ENCODE measurements around the gene MPP2.
"Not testable (repeated sequence)": the region's sequence is repeated elsewhere in the genome, so short reads cannot be mapped to it uniquely, and the experiment has no call there.

The MPP2 gene

DNA sequence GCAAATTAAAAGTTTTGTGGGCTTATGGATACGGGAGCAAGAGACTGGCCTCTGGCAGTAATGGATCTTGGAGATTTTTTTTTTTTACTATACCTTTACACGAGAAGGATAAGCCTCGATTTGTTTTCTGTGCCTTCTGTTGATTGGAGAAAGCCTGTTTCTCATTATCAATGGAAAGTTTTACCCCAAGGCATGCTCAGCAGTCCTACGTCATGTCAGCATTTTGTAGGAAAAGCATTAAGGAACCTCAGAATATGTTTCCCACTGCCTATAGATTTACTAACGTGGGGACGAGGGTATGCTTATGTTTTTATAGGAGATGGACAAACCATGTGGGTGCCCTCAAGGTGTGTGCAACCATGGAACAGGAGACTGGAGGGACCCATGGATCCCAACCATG lies 33.5 kb downstream of the MPP2 start:
- Histone ChIP-seq H3K27ac (ENCODE audit: low read length) (no peak overlapping the region), H2AFZ (ENCODE audit: low read depth, low read length) (no peak overlapping the region), H3K4me2 (ENCODE audit: low read length) (no peak overlapping the region)

DNA sequence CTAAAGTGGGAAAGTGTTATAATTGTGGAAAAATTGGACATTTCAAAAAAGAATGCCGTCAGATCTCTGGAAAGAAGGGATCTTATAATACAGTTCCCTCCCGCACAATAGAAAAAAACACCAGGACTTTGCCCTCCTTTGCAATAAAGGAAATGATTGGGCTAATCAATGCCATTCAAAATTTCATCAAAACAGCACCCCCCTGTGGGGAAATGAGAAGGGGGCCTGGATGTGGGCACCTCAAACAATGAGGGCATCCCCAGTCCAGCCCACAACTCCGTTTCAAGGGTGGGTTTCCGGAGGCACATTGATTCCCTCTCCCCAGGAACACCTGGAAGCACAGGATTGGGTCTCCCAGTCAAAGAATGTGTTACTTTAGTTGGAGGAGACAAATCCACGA lies 34.2 kb downstream of the MPP2 start:
- H3K79me2 ChIP-seq (ENCODE audit: low read length), result no peaks in the 10 kb centered on the region
- peaks cover 7% of the 10 kb centered on the region; the same call in 1 of the 2 replicates for H3K9me3 ChIP-seq (ENCODE audit: insufficient read depth, low read length)
- H3K9ac ChIP-seq (ENCODE audit: low read length), result no peak overlapping the region
- H3K4me1 ChIP-seq (ENCODE audit: low read length), result peaks cover 5% of the 10 kb centered on the region; the same call in 1 of the 2 replicates
- no peak overlapping the region for H3K27ac ChIP-seq (ENCODE audit: low read length)
- H3K36me3 ChIP-seq (replicated peaks; ENCODE audit: low read depth, low read length), result no peaks in the 10 kb centered on the region
- no peak overlapping the region for H3K4me2 ChIP-seq (ENCODE audit: low read length)
- H3K4me3 ChIP-seq (ENCODE audit: low read length), result no peak overlapping the region
- H2AFZ ChIP-seq (ENCODE audit: low read depth, low read length), result no peak overlapping the region
- TF ChIP-seq, protein P1, sequence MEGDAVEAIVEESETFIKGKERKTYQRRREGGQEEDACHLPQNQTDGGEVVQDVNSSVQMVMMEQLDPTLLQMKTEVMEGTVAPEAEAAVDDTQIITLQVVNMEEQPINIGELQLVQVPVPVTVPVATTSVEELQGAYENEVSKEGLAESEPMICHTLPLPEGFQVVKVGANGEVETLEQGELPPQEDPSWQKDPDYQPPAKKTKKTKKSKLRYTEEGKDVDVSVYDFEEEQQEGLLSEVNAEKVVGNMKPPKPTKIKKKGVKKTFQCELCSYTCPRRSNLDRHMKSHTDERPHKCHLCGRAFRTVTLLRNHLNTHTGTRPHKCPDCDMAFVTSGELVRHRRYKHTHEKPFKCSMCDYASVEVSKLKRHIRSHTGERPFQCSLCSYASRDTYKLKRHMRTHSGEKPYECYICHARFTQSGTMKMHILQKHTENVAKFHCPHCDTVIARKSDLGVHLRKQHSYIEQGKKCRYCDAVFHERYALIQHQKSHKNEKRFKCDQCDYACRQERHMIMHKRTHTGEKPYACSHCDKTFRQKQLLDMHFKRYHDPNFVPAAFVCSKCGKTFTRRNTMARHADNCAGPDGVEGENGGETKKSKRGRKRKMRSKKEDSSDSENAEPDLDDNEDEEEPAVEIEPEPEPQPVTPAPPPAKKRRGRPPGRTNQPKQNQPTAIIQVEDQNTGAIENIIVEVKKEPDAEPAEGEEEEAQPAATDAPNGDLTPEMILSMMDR (IDR thresholded peaks at IDR 0.05; ENCODE audit: low read depth, low read length), result no peak
- no peak for TF ChIP-seq EZH2phosphoT487 (IDR thresholded peaks at IDR 0.05; ENCODE audit: low read depth)
- no peaks in the 10 kb centered on the region for H4K20me1 ChIP-seq (ENCODE audit: insufficient read depth, low read length)
- H3K27me3 ChIP-seq (ENCODE audit: low read depth, low read length), result peaks cover 28% of the 10 kb centered on the region

More for the DNA sequence above, 33.5 kb downstream of the MPP2 start:
- H3K36me3 ChIP-seq (replicated peaks; ENCODE audit: low read depth, low read length), result no peaks in the 10 kb centered on the region
- no peaks in the 10 kb centered on the region for H3K9me3 ChIP-seq (ENCODE audit: insufficient read depth, low read length)
- peaks cover 22% of the 10 kb centered on the region for H3K27me3 ChIP-seq (ENCODE audit: low read depth, low read length)
- no peaks in the 10 kb centered on the region for H4K20me1 ChIP-seq (ENCODE audit: insufficient read depth, low read length)
- TF ChIP-seq, protein P1 (IDR thresholded peaks at IDR 0.05; ENCODE audit: low read depth, low read length), result no peak
- no peak for TF ChIP-seq EZH2phosphoT487 (IDR thresholded peaks at IDR 0.05; ENCODE audit: low read depth)
- H3K79me2 ChIP-seq (ENCODE audit: low read length), result no peaks in the 10 kb centered on the region
- no peak overlapping the region for H3K4me3 ChIP-seq (ENCODE audit: low read length)
- H3K9ac ChIP-seq (ENCODE audit: low read length), result no peak overlapping the region
- no peaks in the 10 kb centered on the region for H3K4me1 ChIP-seq (ENCODE audit: low read length)

DNA sequence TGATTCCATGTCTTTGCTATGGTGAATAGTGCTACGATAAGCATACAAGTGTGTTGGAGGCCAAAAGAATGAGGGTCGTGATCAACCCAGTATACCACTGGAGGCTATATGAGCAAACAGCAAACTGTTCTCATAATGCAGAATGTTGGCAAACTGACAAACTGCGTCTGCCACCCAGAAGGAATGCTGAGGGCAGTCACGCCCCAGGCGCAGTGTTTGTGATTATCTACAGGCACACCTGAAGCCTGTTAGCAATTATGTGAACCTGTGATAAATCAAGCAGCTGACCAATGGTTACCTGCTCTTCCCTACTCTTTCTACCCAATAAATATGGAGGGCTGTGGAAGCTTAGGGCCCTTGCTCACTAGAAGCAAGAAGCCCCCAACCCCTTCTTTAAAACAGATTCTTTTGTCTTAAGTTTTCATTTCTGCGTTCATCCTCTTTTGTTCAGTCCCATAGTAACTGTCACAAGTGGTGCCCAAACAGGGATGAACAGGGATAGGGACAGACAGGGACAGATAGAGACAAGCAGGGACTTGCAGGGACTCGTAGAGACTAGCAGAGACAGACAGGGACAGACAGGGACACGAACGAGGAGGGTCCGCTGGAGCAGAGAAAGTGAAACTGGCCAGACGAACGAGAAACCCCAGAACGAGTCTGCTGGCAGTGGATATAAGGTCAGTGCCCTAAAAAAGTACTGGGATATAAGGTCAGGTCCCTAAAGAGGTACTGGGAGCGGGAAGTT lies 35.2 kb downstream of the MPP2 start:
- Histone ChIP-seq H3K36me3 (replicated peaks; ENCODE audit: low read depth, low read length) (no peaks in the 10 kb centered on the region), H3K79me2 (ENCODE audit: low read length) (no peaks in the 10 kb centered on the region), H3K9ac (ENCODE audit: low read length) (no peak overlapping the region), H3K27ac (ENCODE audit: low read length) (no peak overlapping the region), H3K27me3 (ENCODE audit: low read depth, low read length) (peaks cover 36% of the 10 kb centered on the region), H2AFZ (ENCODE audit: low read depth, low read length) (no peak overlapping the region), H3K4me1 (ENCODE audit: low read length) (peaks cover 7% of the 10 kb centered on the region; the same call in 1 of the 2 replicates), H3K4me2 (ENCODE audit: low read length) (no peak overlapping the region; the same call in 1 of the 2 replicates), H3K9me3 (ENCODE audit: insufficient read depth, low read length) (peaks cover 8% of the 10 kb centered on the region; the same call in 1 of the 2 replicates), H4K20me1 (ENCODE audit: insufficient read depth, low read length) (no peaks in the 10 kb centered on the region), H3K4me3 (ENCODE audit: low read length) (no peak overlapping the region)
- TF ChIP-seq, protein P1 (IDR thresholded peaks at IDR 0.05; ENCODE audit: low read depth, low read length), result no peak
- TF ChIP-seq EZH2phosphoT487 (IDR thresholded peaks at IDR 0.05; ENCODE audit: low read depth), result no peak

DNA sequence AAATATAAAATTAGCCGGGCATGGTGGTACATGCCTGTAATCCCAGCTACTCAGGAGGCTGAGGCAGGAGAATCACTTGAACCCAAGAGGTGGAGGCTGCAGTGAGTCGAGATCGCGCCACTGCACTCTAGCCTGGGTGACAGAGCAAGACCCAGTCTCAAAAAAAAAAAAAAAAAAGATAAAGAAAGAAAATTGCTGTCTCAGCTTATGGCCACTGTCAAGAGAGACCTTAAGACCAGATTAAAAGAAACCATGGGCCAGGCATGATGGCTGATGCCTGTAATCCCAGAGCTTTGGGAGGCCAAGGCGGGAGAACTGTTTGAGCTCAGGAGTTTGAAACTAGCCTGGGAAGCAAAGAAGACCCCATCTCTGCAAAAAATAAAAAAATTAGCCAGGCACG lies 38.3 kb downstream of the MPP2 start:
- H3K36me3 ChIP-seq (replicated peaks; ENCODE audit: low read depth, low read length); H3K4me2 ChIP-seq (ENCODE audit: low read length); H3K27ac ChIP-seq (ENCODE audit: low read length); H4K20me1 ChIP-seq (ENCODE audit: insufficient read depth, low read length); H3K79me2 ChIP-seq (ENCODE audit: low read length); H3K4me1 ChIP-seq (ENCODE audit: low read length); H3K9ac ChIP-seq (ENCODE audit: low read length); H3K9me3 ChIP-seq (ENCODE audit: insufficient read depth, low read length); H2AFZ ChIP-seq (ENCODE audit: low read depth, low read length); H3K4me3 ChIP-seq (ENCODE audit: low read length): not testable (repeated sequence)
- H3K27me3 ChIP-seq (ENCODE audit: low read depth, low read length), result peaks cover 47% of the 10 kb centered on the region

Measured in OCI-LY3 (cell line).